Daoy (cell line): Measurements from ENCODE around the gene SRGN. TPM values are rescaled to one million over a fixed set of nuclear protein-coding genes. Genes with fewer than 3 reads are reported as not detected.
"Not testable (repeated sequence)": the region's sequence is repeated elsewhere in the genome, so short reads cannot be mapped to it uniquely, and the experiment has no call there.

Experiments used
- DNase-seq: peaks from one replicate; pipeline ENCODE4 v3.0.0-alpha.2; 2015; ENCODE audit warnings: low read depth
- total RNA-seq: library from RNA; depleted of rRNA; stranded (reverse); fragments of >200 nt; shearing (Covaris generic); gene quantifications from 2 replicates; pipeline ENCODE4 v1.2.3, GENCODE V29; 2014; rRNA removed

Gene SRGN
- 8.3 and 11.5 TPM in 2 replicates for total RNA-seq

- DNase-seq, result no peak
Measured at GRCh38 chr10:69087590-69088470, at the start of gene SRGN. Gene SRGN (plus strand): TSS chr10:69088103. CDS start chr10:69088158, 55 bp downstream.

GRCh38 chr10:69040904-69041303 is 47.0 kb upstream of the SRGN start:
- DNase-seq, result not testable (repeated sequence)

DNA sequence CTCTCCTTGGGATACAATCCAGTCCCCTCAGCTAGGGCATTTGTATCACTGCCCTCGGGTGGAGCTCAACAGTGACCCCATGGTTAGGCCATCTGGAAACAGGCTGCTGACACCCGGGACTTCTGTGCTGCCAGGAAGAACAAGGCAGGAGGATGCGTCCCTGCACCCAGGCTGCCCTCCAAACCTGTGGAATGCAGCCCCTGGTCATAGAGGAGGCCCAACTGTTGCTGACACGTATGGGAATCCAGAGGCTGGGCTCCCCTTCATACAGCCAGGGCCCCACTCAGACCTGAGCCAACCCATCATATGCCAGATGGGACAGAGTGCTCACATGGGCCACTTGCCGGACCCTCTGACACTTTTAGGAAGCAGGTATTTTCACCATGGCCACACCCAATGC is 45.5 kb upstream of the SRGN start:
- DNase-seq, result no peak

DNA sequence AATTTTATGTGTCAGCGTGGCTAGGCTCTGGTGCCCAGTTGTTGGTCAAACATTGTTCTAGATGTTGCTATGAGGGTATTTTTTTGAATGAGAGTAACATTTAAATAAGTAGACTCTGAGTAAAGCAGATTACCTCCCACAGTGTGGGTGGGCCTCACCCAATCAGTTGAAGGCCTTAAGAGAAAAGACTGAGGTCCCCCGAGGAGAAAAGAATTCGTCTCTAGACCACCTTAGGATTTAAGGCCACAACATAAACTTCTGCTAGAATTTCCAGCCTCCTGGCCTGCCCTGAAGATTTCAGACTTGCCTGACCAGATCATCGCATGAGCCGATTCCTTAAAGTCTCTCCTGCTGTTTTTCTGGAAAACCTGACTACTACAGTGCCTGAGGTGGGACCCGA is 45.1 kb upstream of the SRGN start:
- DNase-seq, result no peak

DNA sequence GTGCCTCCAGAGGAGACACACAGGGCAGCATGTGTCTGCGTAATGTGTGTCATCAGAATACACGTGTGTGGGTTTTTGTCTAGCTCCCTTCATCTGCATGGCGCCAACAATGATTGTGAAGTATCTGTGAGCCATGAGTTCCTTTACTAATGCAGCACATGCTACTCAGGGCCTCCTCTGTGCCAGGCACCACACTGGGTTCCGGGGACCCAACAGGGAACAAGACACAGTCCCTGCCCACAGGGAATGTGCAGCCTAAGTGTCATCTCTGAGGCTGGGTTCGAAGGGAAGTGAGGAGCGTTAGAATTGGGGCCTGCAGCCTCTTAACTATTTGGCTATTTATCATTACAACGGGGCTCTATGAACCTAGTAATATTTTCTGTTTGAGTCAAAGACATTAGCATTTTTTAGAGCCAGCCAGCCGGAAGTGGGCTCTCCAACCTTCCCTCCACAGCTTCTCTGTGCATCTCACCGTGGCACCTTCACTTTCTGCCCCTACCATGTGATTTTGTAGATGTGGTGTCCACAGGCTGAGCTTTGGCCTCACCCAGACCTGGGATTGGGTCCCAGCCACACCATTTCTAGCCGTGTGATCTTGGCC is 43.9 kb upstream of the SRGN start:
- DNase-seq, result no peak

DNA sequence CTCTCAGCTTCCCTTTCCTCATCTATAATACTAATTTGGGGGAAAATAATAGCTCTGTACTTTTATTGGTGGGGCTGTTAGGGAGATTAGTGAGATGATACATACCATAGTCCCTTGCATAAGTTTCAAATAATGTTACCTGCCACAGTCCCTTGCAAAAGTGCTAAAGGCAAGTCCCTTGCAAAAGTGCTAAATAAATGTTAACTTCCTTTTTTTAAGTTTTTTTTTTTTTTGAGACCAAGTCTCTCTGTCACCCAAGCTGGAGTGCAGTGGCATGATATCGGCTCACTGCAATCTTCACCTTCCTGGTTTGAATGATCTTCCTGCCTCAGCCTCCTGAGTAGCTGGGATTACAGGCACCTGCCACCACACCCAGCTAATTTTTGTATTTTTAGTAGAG is 43.4 kb upstream of the SRGN start:
- DNase-seq, result no peak

DNA sequence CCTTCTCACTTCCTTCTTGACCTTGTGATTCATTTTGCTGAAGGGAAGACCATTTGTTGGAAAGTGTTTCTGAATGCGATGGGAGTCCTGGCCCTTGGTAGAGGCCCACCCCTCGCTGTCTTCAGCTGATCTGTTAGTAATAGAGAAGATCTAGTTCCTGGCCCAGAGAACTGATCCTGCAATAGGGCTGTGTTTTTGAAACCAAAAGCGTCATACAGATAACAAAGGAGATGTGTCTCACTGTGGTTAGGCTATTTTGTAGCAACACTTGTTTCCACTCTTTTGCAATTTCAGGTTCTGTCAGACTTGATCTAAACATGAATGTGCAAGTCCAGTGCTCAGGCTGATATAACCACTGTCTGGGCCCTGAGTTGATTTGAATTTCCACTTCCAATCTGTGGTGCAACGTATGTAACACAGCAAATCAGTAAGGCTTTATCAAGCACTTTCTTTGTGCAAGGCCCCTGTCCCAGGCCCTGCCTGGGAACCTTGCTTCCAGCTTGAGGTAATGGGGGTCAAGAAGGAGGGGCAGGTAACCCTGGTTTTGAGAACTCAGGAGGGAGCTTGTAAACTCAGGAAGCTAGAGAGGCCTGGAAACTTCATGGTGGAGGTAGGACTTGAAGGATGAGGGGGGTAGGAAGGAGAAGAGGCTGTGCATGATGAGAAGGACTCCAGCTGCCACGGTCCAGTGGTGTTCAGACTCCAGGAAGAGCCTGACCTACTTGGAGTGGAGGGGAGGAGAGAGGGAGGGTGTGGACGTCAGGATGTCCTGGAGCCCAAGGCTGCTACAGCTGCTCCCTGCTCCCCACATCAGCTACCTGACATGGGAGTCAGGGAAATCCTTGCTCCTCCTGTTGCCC is 42.2 kb upstream of the SRGN start:
- DNase-seq, result no peak

DNA sequence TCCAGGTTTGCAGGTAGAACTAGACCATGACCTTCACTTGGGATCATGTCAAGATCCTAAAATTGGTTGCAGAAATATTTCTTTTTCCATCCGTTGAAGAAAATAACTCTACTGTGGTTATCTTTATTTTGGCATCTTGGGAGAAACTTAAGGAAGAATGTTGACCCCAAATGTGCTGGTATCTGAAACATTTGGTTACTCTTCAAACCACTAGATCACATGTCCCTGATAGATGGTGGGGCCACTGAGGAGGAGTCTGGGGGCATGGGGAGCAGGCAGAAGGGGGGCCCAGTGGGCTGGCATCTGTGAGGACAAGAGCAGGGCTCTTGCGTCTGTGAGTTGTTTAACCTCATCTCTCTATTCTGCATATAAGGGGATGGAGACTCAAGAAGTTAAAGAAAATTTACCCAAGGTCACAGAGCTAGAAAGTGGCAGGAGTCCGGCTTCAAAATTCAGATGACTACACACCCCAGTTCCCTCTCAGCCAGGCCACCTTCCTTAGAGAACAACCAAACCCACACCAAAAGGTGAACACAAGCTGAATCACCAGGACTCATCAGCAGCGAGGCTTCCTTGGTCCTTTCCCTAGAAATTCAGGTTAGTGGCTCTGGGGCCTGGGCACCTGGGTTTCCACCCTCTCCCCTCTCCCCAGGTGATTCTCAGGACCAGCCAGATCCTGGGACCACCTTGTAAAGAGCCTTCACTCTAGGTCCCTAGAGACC is 40.6 kb upstream of the SRGN start:
- no peak for DNase-seq

DNA sequence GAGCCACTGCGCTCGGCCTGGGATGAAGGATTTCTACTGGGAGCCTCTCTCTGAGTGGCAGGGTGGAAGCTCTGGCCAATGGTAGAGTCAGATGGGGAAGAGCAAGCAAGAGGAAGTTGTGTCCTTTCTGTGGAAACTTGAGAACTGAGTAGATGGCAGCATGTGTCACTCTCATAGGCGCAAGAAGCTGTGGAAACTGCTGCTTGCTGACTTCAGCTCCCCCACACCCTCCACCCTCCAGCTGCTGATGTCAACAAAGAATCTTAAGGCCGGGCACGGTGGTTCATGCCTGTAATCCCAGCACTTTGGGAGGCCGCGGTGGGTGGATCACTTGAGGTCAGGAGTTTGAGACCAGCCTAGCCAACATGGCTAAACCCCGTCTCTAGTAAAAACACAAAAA is 39.8 kb upstream of the SRGN start:
- DNase-seq, result no peak

DNA sequence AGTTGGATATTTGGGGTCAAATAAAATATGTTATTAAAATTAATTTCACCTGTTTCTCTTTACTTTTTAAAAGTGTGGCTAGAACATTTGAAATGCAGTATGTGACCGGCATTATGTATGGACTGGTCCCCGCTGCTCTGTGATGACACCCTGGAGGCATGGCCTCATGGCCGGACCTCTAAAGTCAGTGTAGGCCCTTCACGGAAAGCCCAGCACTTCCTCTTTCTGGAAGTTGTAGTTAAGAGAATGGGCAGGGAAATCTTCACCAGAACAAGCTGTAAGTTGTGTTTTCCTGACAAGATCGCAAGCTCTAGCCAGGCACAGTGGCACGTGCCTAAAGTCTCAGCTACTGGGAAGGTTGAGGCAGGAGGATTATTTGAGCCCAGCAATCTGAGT is 38.3 kb upstream of the SRGN start:
- no peak for DNase-seq

DNA sequence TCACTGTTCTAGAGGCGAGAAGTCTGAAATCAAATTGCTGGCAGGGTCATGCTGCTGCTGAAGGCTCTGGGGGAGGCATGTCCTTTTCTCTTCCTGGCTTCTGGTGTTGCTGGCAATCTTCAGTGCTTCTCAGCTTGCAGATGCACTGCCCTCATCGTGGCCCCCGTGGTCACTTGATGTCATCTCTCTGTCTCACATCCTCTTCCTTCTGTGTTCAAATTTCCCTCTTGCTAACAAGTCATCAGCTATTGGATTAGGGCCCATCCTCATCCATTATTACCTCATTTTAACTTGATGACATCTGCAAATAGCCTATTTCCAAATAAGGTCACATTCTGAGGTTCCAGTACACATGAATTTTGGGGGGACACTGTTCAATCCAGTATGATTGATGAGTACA is 36.6 kb upstream of the SRGN start:
- no peak for DNase-seq

DNA sequence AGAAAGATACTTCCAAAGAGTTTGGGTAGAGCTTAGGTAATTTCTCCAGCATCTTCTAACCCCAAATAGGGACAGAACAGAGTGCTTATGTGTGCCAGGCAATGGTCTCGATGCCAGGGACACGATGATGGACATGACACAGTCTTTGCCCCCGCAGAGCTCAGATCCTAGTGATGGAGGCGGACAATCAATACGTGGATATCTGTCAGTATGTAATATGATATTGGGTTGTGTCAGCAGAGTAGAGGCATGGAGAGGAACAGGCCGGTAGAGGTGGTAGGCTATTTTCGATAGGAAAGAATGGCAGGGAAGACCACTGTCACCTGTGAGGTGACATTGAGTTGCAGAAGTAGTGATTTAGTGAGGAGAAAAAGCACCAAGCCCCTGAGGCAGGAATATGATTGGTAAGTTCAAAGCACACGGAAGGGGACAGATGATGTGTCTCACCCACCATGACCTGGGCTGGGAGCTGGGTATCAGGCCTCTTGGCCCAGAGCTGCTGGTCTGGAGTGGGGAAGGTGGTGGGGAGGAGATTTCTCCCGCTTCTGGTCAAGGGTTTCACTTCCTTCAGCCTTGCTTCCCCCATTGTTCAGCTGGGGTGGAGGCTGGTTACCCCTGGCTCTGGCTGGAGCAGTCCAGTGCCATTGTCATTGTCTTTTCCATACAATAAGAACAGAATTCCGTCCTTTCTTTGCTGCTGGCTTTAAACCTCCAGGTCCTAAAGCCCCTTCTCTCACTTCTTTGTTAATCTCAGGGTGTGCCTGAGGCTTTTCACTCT is 36.0 kb upstream of the SRGN start:
- DNase-seq, result no peak

DNA sequence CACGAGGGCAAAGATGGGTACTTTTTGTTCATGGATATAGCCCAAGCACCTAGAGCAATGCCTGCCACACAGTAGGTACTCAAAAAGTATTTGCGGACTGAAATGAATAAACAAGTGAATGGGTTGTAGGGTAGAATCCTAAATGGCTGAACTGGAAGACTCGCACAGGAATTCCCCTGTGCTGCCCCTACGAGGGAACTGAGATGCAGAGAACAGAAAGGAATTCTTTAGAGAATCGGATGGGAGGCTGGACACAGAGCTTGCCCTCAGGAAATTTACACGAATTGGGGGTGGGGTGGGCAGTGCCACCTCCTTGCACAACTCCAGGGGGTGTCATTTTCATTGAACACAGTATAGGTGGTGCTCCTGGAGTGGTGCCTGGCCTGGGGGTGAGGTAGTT is 35.2 kb upstream of the SRGN start:
- DNase-seq, result no peak

- no peak for DNase-seq
Measured at GRCh38 chr10:69055241-69055640, 32.7 kb upstream of the SRGN start.

DNA sequence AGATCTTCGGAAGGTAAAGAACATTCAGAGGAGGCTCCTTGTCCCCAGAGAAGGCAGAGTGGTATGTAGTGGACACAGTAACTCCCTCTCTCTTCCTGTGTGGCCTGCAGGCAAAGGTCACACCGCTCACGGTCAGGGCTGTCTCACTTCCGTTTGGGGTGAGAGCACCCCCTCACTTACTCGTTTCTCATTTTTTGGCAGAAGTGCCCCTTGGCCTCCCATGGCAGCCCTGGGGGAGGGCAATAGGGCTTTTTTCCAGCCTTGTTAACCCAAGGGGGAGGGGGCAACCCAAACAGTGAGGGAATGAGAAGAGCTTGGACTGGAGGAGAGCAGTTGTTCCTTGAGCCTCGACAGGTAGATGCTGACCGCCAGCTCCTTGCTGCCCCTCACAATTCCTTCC is 31.8 kb upstream of the SRGN start:
- DNase-seq, result no peak

- no peak for DNase-seq
Measured at GRCh38 chr10:69056536-69057260, 31.2 kb upstream of the SRGN start.

DNA sequence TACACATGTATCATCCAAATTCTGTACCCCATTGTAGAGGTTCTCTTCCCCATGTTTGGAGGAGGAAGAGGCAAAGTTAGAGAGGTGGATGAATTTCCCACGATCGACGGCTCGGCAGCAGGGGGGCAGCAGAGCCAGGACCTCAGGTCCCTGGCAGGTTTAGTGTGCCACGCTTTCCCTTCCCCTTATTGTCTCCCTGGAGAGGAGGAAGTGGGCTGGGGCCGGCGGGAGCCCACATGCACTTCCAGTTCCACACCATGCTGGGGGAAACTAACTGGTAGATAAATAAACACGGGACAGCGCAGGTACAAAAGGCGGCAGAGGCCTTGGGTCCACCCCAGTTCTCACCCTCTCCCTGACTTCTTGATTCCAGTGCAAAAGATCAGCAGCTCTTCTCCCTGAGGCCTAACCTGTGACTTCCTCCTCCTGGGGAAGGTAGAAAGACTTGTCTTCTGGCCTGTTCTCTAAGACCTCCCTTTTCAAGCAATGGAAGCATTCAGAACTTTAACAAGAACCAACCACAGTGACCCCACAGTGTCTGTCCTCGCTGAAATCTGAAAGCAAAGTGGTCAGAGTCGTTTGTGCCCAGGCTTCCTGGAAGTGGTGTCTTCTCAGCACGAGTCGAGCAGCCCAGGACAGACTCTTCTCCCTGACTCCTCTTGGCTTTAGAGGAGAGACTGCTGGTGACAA is 30.5 kb upstream of the SRGN start:
- DNase-seq, result no peak

- peak; percentile 55 for DNase-seq
Measured at GRCh38 chr10:69057951-69058297, 30.0 kb upstream of the SRGN start.

- no peak for DNase-seq
Measured at GRCh38 chr10:69060127-69060798, 27.6 kb upstream of the SRGN start.
